MM.1S (cell line): ENCODE data around the gene CMIP.

ENCODE experiments used
- DNase-seq: peaks from one replicate; pipeline ENCODE4 v3.0.0-alpha.2; 2015
- H2AFZ ChIP-seq: fragments of 300-600 bp; sonication (generic); 2 replicates; pipeline ENCODE4 v1.6.0; 2016; ENCODE audit warnings: antibody characterized with exemption, low read length
- H3F3A ChIP-seq: fragments of 300-600 bp; sonication (generic); 2 replicates; pipeline ENCODE4 v1.6.1; 2016; ENCODE audit warnings: mild to moderate bottlenecking, antibody characterized with exemption, low read length, moderate library complexity, mixed read lengths; ENCODE audit not compliant: insufficient read depth
- H3K27ac ChIP-seq: fragments of 300-600 bp; sonication (generic); 2 replicates; pipeline ENCODE4 v1.5.1; 2016; ENCODE audit warnings: mild to moderate bottlenecking, low read length
- H3K27me3 ChIP-seq: fragments of 300-600 bp; sonication (generic); replicated peaks from 2 replicates; pipeline ENCODE4 v1.6.0; 2016; ENCODE audit warnings: low read length; ENCODE audit not compliant: insufficient read depth
- H3K36me3 ChIP-seq: fragments of 300-600 bp; sonication (generic); replicated peaks from 2 replicates; pipeline ENCODE4 v1.6.1; 2016; ENCODE audit warnings: mild to moderate bottlenecking, low read length, mixed read lengths; ENCODE audit not compliant: insufficient read depth
- H3K4me1 ChIP-seq: fragments of 300-600 bp; sonication (generic); 2 replicates; pipeline ENCODE4 v1.6.1; 2016; ENCODE audit warnings: low read length, mixed read lengths
- H3K4me2 ChIP-seq: fragments of 300-600 bp; sonication (generic); 2 replicates; pipeline ENCODE4 v1.6.0; 2016; ENCODE audit warnings: low read depth, low read length
- H3K4me3 ChIP-seq: fragments of 300-600 bp; sonication (generic); 2 replicates; pipeline ENCODE4 v1.5.1; 2016; ENCODE audit warnings: low read length, mixed read lengths
- H3K79me2 ChIP-seq: fragments of 300-600 bp; sonication (generic); 2 replicates; pipeline ENCODE4 v1.6.1; 2016; ENCODE audit warnings: mixed run types, low read length, mixed read lengths
- H3K9ac ChIP-seq: fragments of 300-600 bp; sonication (generic); 2 replicates; pipeline ENCODE4 v1.6.1; 2016; ENCODE audit warnings: low read length, mixed read lengths
- H3K9me2 ChIP-seq: fragments of 300-600 bp; sonication (generic); replicated peaks from 2 replicates; pipeline ENCODE4 v1.6.1; 2016; ENCODE audit warnings: mild to moderate bottlenecking, low read length, mixed read lengths; ENCODE audit not compliant: insufficient read depth
- H3K9me3 ChIP-seq: fragments of 300-600 bp; sonication (generic); replicated peaks from 2 replicates; pipeline ENCODE4 v1.6.1; 2016; ENCODE audit warnings: mild to moderate bottlenecking, low read length, mixed read lengths; ENCODE audit not compliant: insufficient read depth
- H4K20me1 ChIP-seq: fragments of 300-600 bp; sonication (generic); 2 replicates; pipeline ENCODE4 v1.6.1; 2016; ENCODE audit warnings: mild to moderate bottlenecking, low read length, moderate library complexity, mixed read lengths; ENCODE audit not compliant: insufficient read depth
- CTCF ChIP-seq: fragments of 300-600 bp; sonication (generic); IDR thresholded peaks from 2 replicates; pipeline ENCODE4 v1.5.1; 2016; ENCODE audit warnings: antibody characterized with exemption, low read length, mixed read lengths
- EZH2 ChIP-seq: fragments of 300-600 bp; sonication (generic); optimal IDR thresholded peaks from 2 replicates; pipeline ENCODE3; 2017; ENCODE audit warnings: low read depth, mild to moderate bottlenecking, antibody characterized with exemption, low read length, mixed read lengths
- EZH2phosphoT487 ChIP-seq: fragments of 300-600 bp; sonication (generic); IDR thresholded peaks from 2 replicates; pipeline ENCODE4 v1.6.1; 2018; ENCODE audit warnings: antibody characterized with exemption, low read length

Gene CMIP

GRCh38 chr16:81729451-81729850, 284.8 kb downstream of the CMIP start:
- H3K9me3 ChIP-seq: no peaks in the 10 kb centered on the region
- H3K9me2 ChIP-seq: no peaks in the 10 kb centered on the region
- no peak overlapping the region for H3K9ac ChIP-seq
- no peaks in the 10 kb centered on the region for H3K36me3 ChIP-seq
- H3K79me2 ChIP-seq: no peaks in the 10 kb centered on the region
- H3K27me3 ChIP-seq: no peaks in the 10 kb centered on the region
- H4K20me1 ChIP-seq: no peaks in the 10 kb centered on the region
- H3K4me1 ChIP-seq: no peaks in the 10 kb centered on the region
- no peak overlapping the region for H3K4me2 ChIP-seq
- no peak for DNase-seq
- H3K27ac ChIP-seq: no peak overlapping the region
- H3F3A ChIP-seq: no peaks in the 10 kb centered on the region
- TF ChIP-seq CTCF: no peak
- no peak for TF ChIP-seq EZH2
- TF ChIP-seq EZH2phosphoT487: no peak
- H3K4me3 ChIP-seq: no peak overlapping the region
- H2AFZ ChIP-seq: no peak overlapping the region

- TF ChIP-seq EZH2 (no peak), CTCF (peak; percentile 50), EZH2phosphoT487 (no peak)
- H3K9me3 ChIP-seq: no peaks in the 10 kb centered on the region
- H3K79me2 ChIP-seq: no peaks in the 10 kb centered on the region
- DNase-seq: peak; percentile 13
- H3K4me3 ChIP-seq: peak overlapping the region; percentile 33; the same call in 1 of the 2 replicates
- no peaks in the 10 kb centered on the region for H3K9me2 ChIP-seq
- no peaks in the 10 kb centered on the region for H4K20me1 ChIP-seq
- H3K27ac ChIP-seq: no peak overlapping the region
- H3K4me1 ChIP-seq: no peaks in the 10 kb centered on the region
- no peak overlapping the region for H3K9ac ChIP-seq
- no peaks in the 10 kb centered on the region for H3F3A ChIP-seq
- H3K27me3 ChIP-seq: no peaks in the 10 kb centered on the region
- H3K4me2 ChIP-seq: peak overlapping the region; percentile 69
- peak overlapping the region; percentile 69 for H2AFZ ChIP-seq
- no peaks in the 10 kb centered on the region for H3K36me3 ChIP-seq
Measured at GRCh38 chr16:81730090-81731051, 285.8 kb downstream of the CMIP start.

- no peaks in the 10 kb centered on the region for H3K9me3 ChIP-seq
- no peak overlapping the region for H3K4me2 ChIP-seq
- no peaks in the 10 kb centered on the region for H4K20me1 ChIP-seq
- no peak overlapping the region for H3K4me3 ChIP-seq
- no peak overlapping the region for H3K9ac ChIP-seq
- no peaks in the 10 kb centered on the region for H3K79me2 ChIP-seq
- H3K27me3 ChIP-seq: no peaks in the 10 kb centered on the region
- no peak overlapping the region for H3K27ac ChIP-seq
- H2AFZ ChIP-seq: no peak overlapping the region
- H3K9me2 ChIP-seq: no peaks in the 10 kb centered on the region
- TF ChIP-seq EZH2 (no peak), CTCF (no peak), EZH2phosphoT487 (no peak)
- DNase-seq: no peak
- no peaks in the 10 kb centered on the region for H3K4me1 ChIP-seq
- H3K36me3 ChIP-seq: no peaks in the 10 kb centered on the region
- no peaks in the 10 kb centered on the region for H3F3A ChIP-seq
Measured at GRCh38 chr16:81731649-81732048, 287.0 kb downstream of the CMIP start.
